HG02642 (cell line): ENCODE measurements around the gene RGS12.

Experiments
- ATAC-seq: cut with Tn5 transposase; IDR thresholded peaks from one replicate; pipeline ENCODE4 v1.9.1; 2021; ENCODE audit warnings: mild to moderate bottlenecking; ENCODE audit not compliant: unreplicated experiment, poor library complexity

Gene RGS12

GRCh38 chr4:3292571-3293400 is at the start of gene RGS12:
Gene RGS12 (plus strand): TSS chr4:3293021. CDS start chr4:3316171, 23,150 bp downstream.
- ATAC-seq = peak; percentile 87

GRCh38 chr4:3243136-3243780 is 49.6 kb upstream of the RGS12 start:
- no peak for ATAC-seq

GRCh38 chr4:3244002-3244401 is 48.8 kb upstream of the RGS12 start:
- no peak for ATAC-seq

- ATAC-seq = no peak
Observed at GRCh38 chr4:3244747-3245146, 48.1 kb upstream of the RGS12 start.

- ATAC-seq = no peak
Observed at GRCh38 chr4:3245676-3246075, 47.1 kb upstream of the RGS12 start.

- ATAC-seq = no peak
Observed at GRCh38 chr4:3246458-3247398, 46.1 kb upstream of the RGS12 start.

- no peak for ATAC-seq
Observed at GRCh38 chr4:3247399-3248177, 45.2 kb upstream of the RGS12 start.

- no peak for ATAC-seq
Observed at GRCh38 chr4:3248178-3248480, 44.7 kb upstream of the RGS12 start.

- no peak for ATAC-seq
Observed at GRCh38 chr4:3248811-3249661, 43.8 kb upstream of the RGS12 start, which contains the start of gene MSANTD1. Gene MSANTD1 (plus strand): TSS chr4:3249159. CDS start chr4:3249223, 64 bp downstream.

- ATAC-seq = no peak
Observed at GRCh38 chr4:3249711-3250437, 42.9 kb upstream of the RGS12 start.

- ATAC-seq = no peak
Observed at GRCh38 chr4:3250438-3250955, 42.3 kb upstream of the RGS12 start.

- no peak for ATAC-seq
Observed at GRCh38 chr4:3250956-3251690, 41.7 kb upstream of the RGS12 start.

GRCh38 chr4:3251691-3252479 is 40.9 kb upstream of the RGS12 start:
- no peak for ATAC-seq

- no peak for ATAC-seq
Observed at GRCh38 chr4:3252480-3252828, 40.4 kb upstream of the RGS12 start.

- ATAC-seq = no peak
Observed at GRCh38 chr4:3252831-3253641, 39.8 kb upstream of the RGS12 start.

GRCh38 chr4:3253808-3254207 is 39.0 kb upstream of the RGS12 start:
- no peak for ATAC-seq
